GM11168 (cell line): Measurements from ENCODE around the gene ASIC3.
"Not testable (repeated sequence)": the region's sequence is repeated elsewhere in the genome, so short reads cannot be mapped to it uniquely, and the experiment has no call there.

Experiments
- in situ Hi-C: fragments of 300-500 bp; cut with MboI; formaldehyde crosslinking; loops from one replicate; pipeline ENCODE4 v1.12.0; 2022; ENCODE audit warnings: low sequenced_read_pairs; ENCODE audit not compliant: unreplicated experiment

Gene ASIC3

DNA sequence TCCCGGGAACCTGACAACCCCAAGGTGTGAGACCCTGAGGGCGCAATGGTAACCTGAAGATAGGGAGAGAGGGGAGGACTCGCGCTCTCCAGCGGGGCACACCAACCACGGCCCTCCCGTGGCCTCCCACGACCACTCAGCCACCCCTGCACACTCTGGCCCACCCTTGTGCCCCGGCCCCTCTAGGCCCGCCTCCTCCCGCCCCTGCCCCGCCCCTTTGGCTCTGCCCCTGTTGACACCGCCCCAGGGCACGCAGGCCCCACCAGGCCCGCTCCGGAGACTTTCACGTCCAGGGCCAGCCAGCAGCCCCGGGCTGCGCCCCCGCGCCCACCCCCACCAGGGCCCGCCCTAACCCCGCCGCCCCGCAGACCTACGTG, 35.0 kb upstream of the ASIC3 start:
- in situ Hi-C loops = loop anchor here (10.0 kb wide), 1 partner anchor 109 kb away; no protein-coding TSS in a partner anchor

DNA sequence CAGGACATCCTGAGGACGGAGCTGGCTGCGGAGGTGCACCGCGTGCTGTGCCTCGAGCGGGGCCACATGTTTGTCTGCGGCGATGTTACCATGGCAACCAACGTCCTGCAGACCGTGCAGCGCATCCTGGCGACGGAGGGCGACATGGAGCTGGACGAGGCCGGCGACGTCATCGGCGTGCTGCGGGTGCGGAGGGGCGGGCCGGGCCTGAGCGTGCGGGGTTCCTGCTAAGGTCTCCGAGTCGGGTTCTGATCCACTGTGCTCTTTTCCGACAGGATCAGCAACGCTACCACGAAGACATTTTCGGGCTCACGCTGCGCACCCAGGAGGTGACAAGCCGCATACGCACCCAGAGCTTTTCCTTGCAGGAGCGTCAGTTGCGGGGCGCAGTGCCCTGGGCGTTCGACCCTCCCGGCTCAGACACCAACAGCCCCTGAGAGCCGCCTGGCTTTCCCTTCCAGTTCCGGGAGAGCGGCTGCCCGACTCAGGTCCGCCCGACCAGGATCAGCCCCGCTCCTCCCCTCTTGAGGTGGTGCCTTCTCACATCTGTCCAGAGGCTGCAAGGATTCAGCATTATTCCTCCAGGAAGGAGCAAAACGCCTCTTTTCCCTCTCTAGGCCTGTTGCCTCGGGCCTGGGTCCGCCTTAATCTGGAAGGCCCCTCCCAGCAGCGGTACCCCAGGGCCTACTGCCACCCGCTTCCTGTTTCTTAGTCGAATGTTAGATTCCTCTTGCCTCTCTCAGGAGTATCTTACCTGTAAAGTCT, 34.4 kb upstream of the ASIC3 start:
- in situ Hi-C loops = loop anchor here (10.0 kb wide), 1 partner anchor 109 kb away; no protein-coding TSS in a partner anchor

DNA sequence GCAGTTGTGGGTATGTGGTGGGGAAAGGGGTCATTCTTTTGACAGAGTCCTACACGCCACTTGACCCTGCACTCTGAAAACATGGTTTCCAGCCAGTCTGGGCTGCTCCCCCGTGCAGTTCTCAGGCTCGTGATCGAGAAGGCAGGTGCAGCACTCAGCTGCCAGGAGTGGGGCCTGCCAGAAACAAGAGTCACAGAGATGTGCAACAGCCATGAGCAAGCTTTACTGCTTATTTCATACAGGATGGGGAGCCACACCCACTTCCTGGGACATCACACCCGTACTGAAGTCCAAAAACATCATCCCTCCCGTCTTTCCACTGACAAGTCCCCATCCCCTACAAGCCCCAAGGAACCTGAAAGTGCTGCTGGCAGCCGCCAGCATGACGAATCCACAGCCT, 33.4 kb upstream of the ASIC3 start:
- in situ Hi-C loops = loop anchor here (10.0 kb wide), 1 partner anchor 110 kb away; no protein-coding TSS in a partner anchor

DNA sequence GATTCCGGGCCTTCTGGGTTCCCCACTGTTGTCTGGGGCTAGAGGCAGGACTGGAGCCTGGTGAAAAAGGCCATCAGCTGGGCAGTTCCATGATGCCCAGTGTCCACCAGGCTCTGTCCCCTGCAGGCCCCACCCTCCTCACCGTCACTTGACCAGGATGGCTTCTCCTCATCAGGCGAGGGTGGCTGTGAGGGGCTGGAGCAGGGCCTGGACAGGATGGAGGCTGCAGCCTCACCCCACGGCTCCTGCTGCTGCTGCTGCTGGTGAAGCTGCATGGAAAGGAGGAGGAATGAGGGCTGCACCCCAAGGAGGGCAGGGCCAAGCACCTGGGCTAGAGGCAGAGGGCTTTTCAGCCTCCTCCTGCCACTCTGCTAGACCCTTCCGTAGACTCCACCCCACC, 32.4 kb upstream of the ASIC3 start:
- in situ Hi-C loops = loop anchor here (10.0 kb wide), 1 partner anchor 111 kb away; no protein-coding TSS in a partner anchor

DNA sequence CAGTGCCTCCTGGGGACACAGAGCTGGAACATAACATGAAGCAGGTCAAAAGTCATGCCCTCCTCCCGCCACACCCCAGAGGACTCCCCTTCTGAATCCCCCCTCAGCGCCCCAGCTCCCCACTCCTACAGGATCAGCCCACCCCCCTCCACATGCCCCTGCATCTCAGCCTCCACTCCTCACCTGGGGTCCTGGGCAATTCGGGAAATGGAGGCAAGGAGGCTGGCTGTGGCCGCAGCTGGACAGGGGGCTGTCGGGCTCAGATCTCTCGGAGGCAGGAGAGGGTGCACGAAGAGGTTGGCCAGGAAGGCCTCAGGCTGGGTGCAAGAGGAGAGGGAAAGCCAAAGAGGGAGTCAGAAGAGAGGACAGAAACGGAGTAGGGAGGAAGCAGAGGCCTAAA, 31.8 kb upstream of the ASIC3 start:
- in situ Hi-C loops = loop anchor here (10.0 kb wide), 1 partner anchor 112 kb away; no protein-coding TSS in a partner anchor

DNA sequence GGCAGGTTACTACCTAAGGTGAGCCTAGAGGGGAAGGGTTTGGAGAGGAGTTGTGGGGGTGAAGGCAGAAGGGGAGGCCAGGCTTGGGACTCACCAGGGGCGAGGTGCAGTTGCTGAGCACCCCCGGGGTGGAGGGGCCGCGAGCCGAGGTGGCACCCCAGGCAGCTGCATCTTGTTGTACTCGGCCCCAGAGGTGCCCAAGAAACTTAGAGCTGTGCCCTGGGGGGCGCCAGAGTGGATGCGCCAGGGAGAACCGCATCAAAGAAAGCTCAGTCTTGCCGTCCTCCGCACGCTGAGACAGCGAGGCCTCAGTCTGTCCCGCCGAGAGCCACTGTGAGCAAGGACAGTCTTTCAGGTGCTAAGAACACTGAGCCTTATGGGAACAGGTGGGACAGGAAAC, 31.4 kb upstream of the ASIC3 start:
- in situ Hi-C loops = loop anchor here (10.0 kb wide), 1 partner anchor 112 kb away; no protein-coding TSS in a partner anchor

DNA sequence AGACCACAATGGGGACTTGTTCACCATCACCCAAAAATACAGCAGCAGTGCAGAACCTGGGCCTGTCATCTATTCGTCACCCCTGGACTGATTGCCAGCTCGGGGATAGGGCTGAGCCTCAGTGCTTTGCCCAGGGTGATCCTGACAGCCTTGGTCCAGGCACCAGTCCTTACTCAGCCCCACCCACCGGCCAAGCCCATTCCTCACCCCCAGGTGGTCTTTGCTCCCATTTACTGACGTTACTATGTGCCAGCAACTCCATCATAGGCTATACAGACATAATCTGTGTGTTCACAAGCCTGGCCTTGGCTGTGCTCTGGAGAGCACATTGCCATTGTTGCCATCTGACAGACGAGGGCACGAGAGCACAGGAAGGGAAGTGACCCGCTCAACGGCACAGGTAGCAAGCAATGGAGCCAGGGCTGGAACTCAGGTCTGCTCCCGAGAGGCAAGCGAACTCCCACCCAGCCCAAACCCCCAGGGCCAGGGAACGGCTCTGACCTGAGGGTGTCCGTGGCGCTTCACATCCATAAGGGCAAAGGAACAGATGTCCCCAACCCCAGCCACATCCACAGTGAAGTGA, 30.9 kb upstream of the ASIC3 start:
- in situ Hi-C loops = loop anchor here (10.0 kb wide), 1 partner anchor 113 kb away; no protein-coding TSS in a partner anchor

DNA sequence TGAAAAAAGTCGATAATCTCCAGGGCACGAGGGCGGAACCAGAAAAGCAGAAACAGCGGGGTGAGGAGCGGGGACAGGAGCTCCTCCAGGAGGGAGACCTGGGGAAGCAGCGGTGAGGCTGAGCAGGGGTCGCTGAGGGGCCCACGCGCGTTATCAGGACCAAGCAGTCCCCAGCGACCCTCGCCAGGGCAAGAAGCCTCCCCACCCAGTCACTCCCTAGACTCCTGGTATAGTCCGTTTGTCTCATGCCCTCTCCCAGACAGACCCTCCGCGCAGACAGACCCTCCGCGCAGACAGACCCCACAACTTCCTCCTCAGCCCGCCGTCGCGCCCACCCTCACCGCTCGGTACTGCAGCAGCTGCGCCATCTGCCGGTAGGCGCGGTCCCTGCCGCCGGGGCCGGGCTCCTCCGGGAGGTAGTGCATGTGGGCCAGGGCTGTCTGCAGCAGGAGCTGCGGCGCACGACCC, 30.3 kb upstream of the ASIC3 start:
- in situ Hi-C loops = loop anchor here (10.0 kb wide), 1 partner anchor 113 kb away; no protein-coding TSS in a partner anchor

DNA sequence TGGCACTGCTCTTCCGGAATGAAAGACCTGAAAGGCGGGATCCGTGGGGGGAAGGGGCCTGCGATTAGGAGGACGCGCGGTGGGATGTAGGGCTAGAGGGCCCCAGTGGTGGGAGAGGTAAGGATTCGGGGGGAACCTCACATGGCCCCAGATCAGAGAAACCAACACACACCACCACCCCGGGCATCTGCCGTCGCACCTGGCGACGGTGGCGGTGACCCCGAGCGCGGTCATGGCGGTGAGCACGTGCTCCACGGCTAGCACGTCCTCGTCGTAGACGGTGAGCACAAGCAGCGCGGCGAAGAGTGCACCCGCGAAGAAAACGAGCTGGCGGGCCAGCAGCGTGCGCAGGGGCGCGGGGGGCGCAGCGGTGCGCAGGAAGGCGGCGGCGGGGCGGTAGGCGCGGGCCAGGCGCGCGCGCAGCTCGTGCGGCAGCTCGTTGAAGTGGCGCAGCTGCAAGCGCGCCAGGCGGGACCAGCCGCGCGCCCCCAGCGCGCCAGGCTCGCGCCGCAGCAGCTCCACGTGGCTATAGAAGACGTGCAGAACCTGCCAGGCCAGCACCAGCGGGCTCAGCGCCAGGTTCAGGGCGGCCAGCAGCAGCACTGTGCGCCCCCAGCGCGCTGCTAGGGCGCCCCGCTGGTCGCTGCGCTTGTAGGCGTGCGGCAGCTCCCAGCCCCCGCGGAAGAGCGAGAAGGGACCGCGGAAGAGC, 29.8 kb upstream of the ASIC3 start:
- in situ Hi-C loops = loop anchor here (10.0 kb wide), 1 partner anchor 114 kb away; no protein-coding TSS in a partner anchor

DNA sequence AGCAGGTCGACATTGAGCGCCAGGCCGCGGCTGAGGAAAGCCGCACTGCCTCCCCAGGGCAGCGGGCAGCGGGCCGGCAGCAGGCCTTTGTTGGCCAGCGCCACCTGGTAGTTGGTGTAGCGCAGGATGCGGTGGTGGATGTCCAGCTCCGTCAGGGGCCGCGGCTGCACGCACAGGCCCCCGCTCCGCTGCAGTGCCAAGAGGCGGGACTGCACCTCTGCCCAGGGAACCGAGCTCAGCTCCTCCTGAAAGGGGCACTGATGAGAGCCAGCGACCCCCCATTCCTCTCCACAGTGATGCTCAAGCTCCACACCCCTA, 29.2 kb upstream of the ASIC3 start:
- in situ Hi-C loops = loop anchor here (10.0 kb wide), 1 partner anchor 114 kb away; no protein-coding TSS in a partner anchor

DNA sequence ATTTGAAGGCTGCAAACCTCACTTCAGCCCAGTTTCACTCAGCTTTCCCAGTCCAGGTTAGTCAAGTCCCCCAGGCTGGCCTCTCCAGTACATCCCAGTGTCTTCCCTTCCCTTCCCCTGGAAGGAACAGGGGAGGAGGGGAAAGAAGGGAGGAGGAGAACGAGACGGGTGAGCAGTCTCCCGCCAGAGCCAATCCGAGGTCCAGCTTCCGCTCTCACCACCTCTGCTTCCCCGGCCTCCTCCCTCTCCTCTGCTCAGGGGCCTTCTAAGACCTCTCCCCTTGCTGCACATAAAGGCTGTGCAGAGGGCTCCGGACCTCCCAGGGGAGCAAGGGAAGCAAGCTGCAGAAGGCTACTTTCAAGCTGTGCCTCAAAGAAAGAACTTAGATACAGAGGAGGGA, 28.1 kb upstream of the ASIC3 start:
- in situ Hi-C loops = no loop called here

DNA sequence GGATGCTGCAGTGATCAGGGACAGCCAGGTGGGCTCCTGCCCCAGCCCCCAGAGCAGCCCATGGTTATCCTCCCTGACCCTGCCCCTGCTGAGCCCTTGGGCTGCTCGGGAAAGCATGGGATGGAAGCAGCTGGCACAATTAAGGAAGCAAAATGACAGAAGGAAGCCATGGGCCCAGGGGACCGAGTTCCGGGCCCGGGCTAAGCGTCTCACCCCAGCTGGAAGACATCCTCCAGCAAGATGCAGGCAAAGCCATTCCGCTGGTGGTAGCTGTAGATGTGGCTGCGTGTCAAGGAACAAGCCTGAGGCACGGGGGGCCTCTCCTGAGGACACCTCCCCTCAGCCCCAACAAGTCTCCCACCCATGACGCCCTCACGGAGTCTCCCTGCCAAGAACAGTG, 25.1 kb upstream of the ASIC3 start:
- in situ Hi-C loops = no loop called here

DNA sequence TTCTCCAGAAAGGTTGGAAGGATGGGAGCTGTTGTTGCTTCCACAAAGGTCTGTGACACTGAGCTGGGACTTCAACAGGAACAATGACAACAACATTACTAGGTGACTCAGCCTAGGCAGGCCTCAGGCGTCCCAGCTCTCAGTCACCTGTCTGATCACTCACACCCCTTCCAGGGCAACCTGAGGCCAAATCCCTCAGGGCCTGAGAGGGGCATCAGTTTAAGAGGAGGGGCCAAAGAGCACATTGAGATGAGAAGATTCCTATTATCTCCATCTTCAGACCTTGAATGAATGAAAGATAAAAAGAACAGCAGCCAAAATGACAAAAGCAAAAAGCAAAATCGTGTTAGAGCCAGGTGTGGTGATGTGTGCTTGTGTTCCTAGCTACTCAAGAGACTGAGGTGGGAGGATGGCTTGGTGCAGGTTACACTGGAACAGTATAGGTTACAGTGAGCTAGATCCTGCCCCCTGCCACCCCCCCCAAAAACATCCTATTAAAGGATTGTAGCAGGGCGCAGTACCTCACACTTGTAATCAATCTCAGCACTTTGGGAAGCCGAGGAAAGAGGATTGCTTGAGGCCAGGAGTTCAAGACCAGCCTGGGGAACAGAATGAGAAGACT, 23.8 kb upstream of the ASIC3 start, which contains the start of gene ATG9B:
ATG9B (minus strand) TSS at position 60 of the 622 bp plus-strand sequence. CDS start 71 bp downstream, outside the sequence.
- in situ Hi-C loops = no loop called here

DNA sequence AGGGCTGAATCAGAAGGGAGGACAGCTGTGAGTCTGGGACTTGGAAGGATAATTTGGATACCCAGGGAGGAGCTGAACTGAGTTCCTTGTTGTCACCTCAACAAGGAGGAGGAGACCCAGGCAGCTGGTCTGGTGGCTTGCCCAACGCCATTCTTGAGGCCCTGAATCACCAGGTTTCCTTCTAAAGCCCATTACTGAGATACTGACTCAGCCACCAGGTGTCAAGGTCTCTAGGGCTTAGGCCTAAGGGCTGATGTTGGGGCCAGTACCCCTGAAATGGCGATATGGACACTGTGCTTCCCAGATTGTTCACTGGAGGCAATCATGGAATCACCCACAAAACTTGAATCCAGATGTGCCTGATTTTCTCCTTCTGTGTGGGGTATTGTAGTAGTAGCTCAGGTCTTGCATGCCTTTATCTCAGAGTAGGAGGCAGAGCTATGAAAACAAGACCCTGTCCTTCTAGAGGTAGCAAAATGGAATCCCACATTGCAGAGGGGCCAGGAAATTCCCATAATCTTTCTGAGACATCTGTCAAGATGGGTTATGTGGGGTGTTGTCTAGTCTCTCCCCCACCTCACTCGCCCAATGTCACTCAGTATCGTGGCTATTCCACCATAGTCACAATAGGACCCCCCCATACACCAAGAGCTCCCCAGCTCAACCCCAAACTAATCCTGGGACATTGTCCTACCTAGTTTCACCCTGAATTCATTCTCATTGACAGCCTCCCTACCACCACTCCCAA, 22.2 kb upstream of the ASIC3 start:
- in situ Hi-C loops = no loop called here

DNA sequence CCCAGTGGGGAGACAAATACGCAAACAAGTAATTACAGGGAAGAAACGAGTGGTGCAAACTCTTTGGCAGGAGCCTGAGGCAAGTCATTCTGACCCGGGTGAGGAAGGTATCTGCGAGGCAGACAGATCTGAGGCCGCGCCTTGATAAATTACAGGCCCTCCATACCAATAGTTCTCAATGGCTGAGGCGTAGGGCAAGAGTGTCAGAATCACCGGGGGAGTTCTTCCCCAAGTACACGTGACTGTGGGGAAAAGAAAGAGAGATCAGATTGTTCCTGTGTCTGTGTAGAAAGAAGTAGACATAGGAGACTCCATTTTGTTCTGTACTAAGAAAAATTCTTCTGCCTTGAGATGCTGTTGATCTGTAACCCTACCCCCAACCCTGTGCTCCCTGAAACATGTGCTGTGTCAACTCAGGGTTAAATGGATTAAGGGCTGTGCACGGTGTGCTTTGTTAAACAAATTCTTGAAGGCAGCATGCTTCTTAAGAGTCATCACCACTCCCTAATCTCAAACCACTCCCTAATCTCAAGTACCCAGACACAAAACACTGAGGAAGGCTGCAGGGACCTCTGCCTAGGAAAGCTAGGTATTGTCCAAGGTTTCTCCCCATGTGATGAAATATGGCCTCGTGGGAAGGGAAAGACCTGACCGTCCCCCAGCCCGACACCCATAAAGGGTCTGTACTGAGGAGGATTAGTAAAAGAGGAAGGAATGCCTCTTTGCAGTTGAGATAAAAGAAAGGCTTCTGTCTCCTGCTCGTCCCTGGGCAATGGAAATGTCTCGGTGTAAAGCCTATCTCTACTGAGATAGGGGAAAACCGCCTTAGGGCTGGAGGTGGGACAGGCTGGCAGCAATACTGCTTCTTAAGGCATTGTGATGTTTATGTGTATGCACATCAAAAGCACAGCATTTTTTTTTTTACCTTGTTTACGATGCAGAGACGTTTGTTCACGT, 21.3 kb upstream of the ASIC3 start:
- in situ Hi-C loops = not testable (repeated sequence)

DNA sequence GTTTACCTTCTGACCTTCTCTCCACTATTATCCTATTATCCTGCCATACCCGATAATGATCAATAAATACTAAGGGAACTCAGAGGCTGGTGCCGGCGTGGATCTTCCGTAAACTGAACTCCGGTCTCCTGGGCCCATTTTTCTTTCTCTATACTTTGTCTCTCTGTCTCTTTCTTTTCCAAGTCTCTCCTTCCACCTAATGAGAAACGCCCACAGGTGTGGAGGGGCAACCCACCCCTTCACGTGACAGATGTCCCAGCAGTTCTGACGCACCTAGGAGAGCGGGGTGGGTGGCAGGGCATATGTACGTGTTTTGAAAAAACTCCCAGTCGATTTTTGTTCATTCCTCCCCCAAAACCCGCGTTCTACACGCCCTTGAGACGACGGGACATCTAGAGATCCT, 20.6 kb upstream of the ASIC3 start:
- in situ Hi-C loops = not testable (repeated sequence)

DNA sequence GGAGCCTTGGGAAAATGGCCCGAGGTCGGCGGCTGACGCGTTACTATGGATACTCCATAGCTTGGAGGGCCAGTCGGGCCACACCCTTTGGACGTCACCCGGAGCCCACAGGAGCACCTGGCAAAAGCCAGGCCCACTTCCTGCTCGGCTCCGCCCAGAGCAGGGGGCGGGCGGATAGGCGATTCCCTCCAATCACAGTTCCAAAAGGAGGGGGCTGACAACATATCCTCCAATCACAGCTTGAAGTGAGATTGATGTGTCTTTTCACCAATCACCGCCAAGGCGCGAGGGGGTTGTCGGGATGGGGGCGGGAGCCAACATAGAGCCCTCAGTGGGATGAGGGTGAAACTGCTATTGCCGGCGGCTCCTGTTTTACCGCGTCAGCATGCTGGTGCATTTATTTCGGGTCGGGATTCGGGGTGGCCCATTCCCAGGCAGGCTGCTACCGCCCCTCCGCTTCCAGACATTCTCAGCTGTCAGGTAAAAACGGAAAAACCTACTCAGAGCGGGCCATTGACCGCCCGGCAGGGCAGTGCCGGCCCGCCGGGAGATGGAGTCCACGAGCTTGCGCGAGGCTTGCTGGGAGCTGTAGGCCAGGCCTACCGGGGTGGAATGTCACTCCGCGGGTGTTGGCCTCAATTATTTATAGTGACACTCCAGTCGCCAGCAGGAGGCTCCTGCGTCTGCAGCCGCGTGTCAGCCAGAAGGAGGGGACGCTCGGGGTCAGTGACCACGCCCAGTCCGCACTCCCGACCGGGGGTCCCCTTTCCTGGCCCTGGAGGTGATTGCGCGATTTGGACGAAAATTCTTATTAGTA, 20.0 kb upstream of the ASIC3 start, which contains the start of gene ABCB8:
ABCB8 (plus strand) TSS at position 320 of the 817 bp plus-strand sequence; CDS start at position 386, 66 bp downstream.
- in situ Hi-C loops = no loop called here
